ENCODE measurements around the gene IL15RA.
"Not testable (repeated sequence)": the region's sequence is repeated elsewhere in the genome, so short reads cannot be mapped to it uniquely, and the experiment has no call there.

Gene IL15RA

GRCh38 chr10:6006546-6006945, 29.2 kb upstream of the IL15RA start:
- no peak overlapping the region for H3K4me3 ChIP-seq (ENCODE audit: low read depth, low read length)

GRCh38 chr10:6005856-6006395, 28.6 kb upstream of the IL15RA start:
- no peak overlapping the region for H3K4me3 ChIP-seq (ENCODE audit: low read depth, low read length)

GRCh38 chr10:6005161-6005804, 27.9 kb upstream of the IL15RA start:
- H3K4me3 ChIP-seq (ENCODE audit: low read depth, low read length) = not testable (repeated sequence)

GRCh38 chr10:6002809-6003510, 25.6 kb upstream of the IL15RA start:
- no peak overlapping the region for H3K4me3 ChIP-seq (ENCODE audit: low read depth, low read length)

GRCh38 chr10:5999440-6000165, 22.3 kb upstream of the IL15RA start:
- H3K4me3 ChIP-seq (ENCODE audit: low read depth, low read length) = no peak overlapping the region

GRCh38 chr10:5996696-5997095, 19.4 kb upstream of the IL15RA start:
- H3K4me3 ChIP-seq (ENCODE audit: low read depth, low read length) = no peak overlapping the region

GRCh38 chr10:5992398-5992797, 15.1 kb upstream of the IL15RA start:
- H3K4me3 ChIP-seq (ENCODE audit: low read depth, low read length) = no peak overlapping the region

- no peak overlapping the region for H3K4me3 ChIP-seq (ENCODE audit: low read depth, low read length)
Observed at GRCh38 chr10:5991708-5992107, 14.4 kb upstream of the IL15RA start.

GRCh38 chr10:5989756-5990155, 12.4 kb upstream of the IL15RA start:
- H3K4me3 ChIP-seq (ENCODE audit: low read depth, low read length) = no peak overlapping the region

- H3K4me3 ChIP-seq (ENCODE audit: low read depth, low read length) = no peak overlapping the region
Observed at GRCh38 chr10:5988336-5988920, 11.1 kb upstream of the IL15RA start.

GRCh38 chr10:5987747-5988146, 10.4 kb upstream of the IL15RA start:
- H3K4me3 ChIP-seq (ENCODE audit: low read depth, low read length) = no peak overlapping the region

GRCh38 chr10:5985029-5985428, 7.7 kb upstream of the IL15RA start:
- no peak overlapping the region for H3K4me3 ChIP-seq (ENCODE audit: low read depth, low read length)

GRCh38 chr10:5983774-5984173, 6.4 kb upstream of the IL15RA start:
- H3K4me3 ChIP-seq (ENCODE audit: low read depth, low read length) = no peak overlapping the region

- H3K4me3 ChIP-seq (ENCODE audit: low read depth, low read length) = no peak overlapping the region
Observed at GRCh38 chr10:5981529-5981928, 4.2 kb upstream of the IL15RA start.

GRCh38 chr10:5978230-5978489, 817 bp upstream of the IL15RA start:
- peak overlapping the region; percentile 73 for H3K4me3 ChIP-seq (ENCODE audit: low read depth, low read length)

- peak overlapping the region; percentile 73 for H3K4me3 ChIP-seq (ENCODE audit: low read depth, low read length)
Observed at GRCh38 chr10:5976512-5977470, 552 bp downstream of the IL15RA start.

- no peak overlapping the region for H3K4me3 ChIP-seq (ENCODE audit: low read depth, low read length)
Observed at GRCh38 chr10:5975641-5976473, 1.5 kb downstream of the IL15RA start.

- H3K4me3 ChIP-seq (ENCODE audit: low read depth, low read length) = no peak overlapping the region
Observed at GRCh38 chr10:5973069-5973468, 4.3 kb downstream of the IL15RA start.

- no peak overlapping the region for H3K4me3 ChIP-seq (ENCODE audit: low read depth, low read length)
Observed at GRCh38 chr10:5971886-5972285, 5.5 kb downstream of the IL15RA start.
